HCT116 (cell line): ENCODE data around the gene TNFRSF12A.

Source experiments
- ATF3 ChIP-seq: IDR thresholded peaks from 2 replicates; pipeline ENCODE4 v1.6.1; 2012
- EZH2phosphoT487 ChIP-seq: fragments of 200-600 bp; IDR thresholded peaks from 2 replicates; pipeline ENCODE4 v1.6.1; 2018; ENCODE audit warnings: antibody characterized with exemption, borderline replicate concordance
- POLR2A ChIP-seq: IDR thresholded peaks from 2 replicates; pipeline ENCODE4 v1.7.0; 2011; ENCODE audit warnings: borderline replicate concordance; ENCODE audit not compliant: insufficient read depth, insufficient read length; ENCODE audit errors: extremely low read depth

DNA sequence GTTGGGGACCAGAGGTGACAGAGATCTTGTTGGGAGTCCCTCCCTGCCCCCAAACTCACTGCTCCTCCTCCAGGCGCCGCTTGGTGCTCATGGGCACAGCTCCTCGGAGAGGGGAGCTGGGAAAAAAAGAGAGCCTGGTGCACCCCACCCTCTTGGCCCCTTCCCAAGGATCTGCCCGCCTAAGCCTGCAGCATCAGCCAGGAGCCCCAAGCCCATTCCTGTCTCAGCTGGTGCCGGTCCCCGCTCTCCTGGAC is 3.2 kb downstream of the TNFRSF12A start:
- TF ChIP-seq POLR2A (no peak), EZH2phosphoT487 (no peak), ATF3 (no peak)
